H1 (cell line): ENCODE measurements around the gene RAD52.

Source experiments
- BRCA1 ChIP-seq: IDR thresholded peaks from 2 replicates; pipeline ENCODE4 v1.6.1; 2012; ENCODE audit warnings: low read depth, low read length, improper control_type of control experiment
- CHD2 ChIP-seq: IDR thresholded peaks from 2 replicates; pipeline ENCODE4 v1.6.1; 2012; ENCODE audit warnings: low read length, improper control_type of control experiment
- CTCF ChIP-seq, 3 experiments: IDR thresholded peaks; 1 replicate in 2 of 3; 2 replicates in 1 of 3; pipeline versions ENCODE4 v1.5.1 to v1.6.1; 2011; ENCODE audit warnings: low read length in 3 of 3, mild to moderate bottlenecking in 3 of 3, inconsistent platforms in 2 of 3, low read depth in 1 of 3, moderate library complexity in 1 of 3; ENCODE audit not compliant: insufficient read depth in 1 of 3; ENCODE audit errors: control extremely low read depth in 1 of 3

- TF ChIP-seq BRCA1 (no peak), CTCF (IDR thresholded peaks at IDR 0.05; ENCODE audit: control extremely low read depth in 1 of 3, insufficient read depth in 1 of 3, low read depth in 1 of 3, low read length in 3 of 3) (no peak), CHD2 (no peak)
Measured at GRCh38 chr12:981961-982360, 32.5 kb upstream of the RAD52 start.
